Measurements from ENCODE around the gene ZNF614.
A peak's percentile ranks its signal among the peaks of the same experiment; 100 is the strongest.
"Not testable (repeated sequence)": the region's sequence is repeated elsewhere in the genome, so short reads cannot be mapped to it uniquely, and the experiment has no call there.

Gene ZNF614

DNA sequence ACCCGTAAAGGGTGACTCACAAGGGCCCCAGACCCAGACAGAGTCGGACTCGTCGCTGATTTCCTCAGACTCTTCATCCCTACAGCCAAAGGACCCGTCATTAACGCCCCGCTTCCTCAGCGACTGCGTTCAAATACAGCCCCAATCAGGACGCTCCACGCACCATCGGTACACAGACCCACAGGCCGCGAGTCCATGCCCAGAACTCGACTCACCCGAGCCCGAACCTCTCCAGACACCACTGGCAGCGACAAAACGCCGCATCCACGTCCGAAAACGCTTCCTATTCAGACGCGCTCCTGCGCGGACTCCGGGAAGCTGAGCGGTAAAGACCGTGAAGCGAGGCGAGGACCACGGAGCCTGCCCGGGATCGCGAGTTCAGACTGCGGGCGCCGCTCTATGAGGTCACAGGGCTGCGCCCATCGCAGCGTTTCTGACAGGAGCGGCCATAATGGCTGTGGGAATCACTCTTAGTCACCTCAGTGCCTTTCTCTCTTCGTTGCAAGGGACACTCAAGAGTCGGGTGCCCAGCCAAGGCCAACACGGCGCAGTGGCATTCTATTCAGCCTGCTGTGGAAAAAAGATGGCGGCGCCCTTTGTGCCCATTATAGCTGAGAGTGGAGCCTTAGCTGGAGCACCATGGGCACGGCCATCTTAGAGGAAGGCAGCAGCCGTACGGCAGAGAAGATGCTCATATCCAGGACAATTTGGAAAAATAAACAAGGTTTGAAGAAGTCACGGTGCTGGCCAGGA, at the start of gene ZNF614:
TSS of gene ZNF614 (minus strand) at position 353 of the 753 bp plus-strand sequence. CDS start 2,634 bp downstream, outside the sequence.
- peak; percentile 92 for DNase-seq (ENCODE audit: low read depth, low spot score)

DNA sequence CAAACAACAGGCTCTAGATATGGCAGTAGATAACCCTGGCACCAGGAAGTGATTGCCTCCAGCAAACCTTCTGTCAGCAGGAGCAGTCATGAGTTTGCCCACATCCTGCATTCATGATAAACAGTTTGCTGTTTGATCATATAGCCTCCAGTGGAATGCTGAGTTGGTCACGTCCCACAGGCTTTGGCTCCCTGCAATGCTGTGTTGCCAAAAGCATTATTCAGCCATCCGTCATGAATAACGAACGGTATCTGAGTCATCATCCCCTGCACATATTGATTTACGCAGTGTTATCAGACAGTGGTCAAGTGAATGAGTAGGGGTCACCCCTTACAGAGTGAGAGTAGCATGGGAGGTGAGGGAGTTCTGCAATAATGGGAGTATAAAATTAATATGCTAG, 42.3 kb upstream of the ZNF614 start:
- peak; percentile 15 for DNase-seq (ENCODE audit: low read depth, low spot score)

DNA sequence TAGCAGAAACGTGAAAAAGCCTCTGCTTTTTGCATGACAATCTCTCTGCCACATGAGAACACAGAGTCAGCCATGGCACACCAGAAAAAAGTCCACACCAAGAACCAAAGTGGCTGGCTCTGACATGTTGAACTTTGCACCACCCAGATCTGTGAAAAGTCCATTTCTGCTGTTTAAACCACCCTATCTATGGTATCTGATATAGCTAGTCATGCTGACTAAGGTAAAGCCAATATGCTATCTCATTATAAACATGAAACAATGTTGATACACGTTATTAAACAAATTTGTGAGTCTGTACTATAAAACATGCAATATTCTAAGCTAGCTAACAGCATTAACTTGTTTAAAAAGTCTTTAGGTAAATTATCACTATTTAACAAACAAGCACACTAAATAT, 41.5 kb upstream of the ZNF614 start:
- no peak for DNase-seq (ENCODE audit: low read depth, low spot score)

DNA sequence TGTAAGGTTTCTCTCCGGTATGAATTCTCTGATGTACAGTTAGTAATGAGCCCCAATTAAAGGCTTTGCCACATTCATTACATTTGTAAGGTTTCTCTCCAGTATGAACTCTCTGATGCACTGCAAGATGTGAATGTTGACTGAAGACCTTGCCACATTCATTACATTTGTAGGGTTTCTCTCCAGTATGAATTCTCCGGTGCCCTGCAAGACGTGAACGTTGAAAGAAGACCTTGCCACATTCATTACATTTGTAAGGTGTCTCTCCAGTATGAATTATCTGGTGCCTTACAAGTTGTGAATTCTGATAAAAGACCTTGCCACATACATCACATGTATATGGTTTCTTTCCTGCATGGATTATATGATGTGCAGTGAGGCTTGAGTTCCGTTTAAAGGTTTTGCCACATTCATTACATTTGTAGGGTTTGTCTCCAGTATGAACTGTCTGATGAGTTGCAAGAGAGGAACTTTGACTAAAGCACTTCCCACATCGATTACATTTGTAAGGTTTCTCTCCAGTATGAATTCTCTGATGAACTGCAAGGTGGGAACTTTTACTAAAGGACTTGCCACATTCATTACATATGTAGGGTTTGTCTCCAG, 38.2 kb upstream of the ZNF614 start:
- no peak for DNase-seq (ENCODE audit: low read depth, low spot score)

DNA sequence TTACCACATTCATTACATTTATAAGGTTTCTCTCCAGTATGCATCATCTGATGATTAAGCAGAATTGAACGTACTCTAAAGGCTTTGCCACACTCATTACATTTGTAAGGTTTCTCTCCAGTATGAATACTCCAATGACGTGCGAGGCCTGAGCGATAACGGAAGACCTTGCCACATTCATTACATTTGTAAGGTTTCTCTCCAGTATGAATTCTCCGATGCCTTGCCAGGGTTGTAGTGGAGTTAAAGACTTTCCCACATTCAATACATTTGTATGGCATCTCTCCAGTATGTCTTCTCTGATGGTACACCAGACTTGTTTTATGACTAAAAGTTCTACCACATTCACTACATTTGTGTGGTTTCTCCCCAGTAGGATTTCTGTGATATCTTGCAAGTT, 37.2 kb upstream of the ZNF614 start:
- DNase-seq (ENCODE audit: low read depth, low spot score) = no peak

DNA sequence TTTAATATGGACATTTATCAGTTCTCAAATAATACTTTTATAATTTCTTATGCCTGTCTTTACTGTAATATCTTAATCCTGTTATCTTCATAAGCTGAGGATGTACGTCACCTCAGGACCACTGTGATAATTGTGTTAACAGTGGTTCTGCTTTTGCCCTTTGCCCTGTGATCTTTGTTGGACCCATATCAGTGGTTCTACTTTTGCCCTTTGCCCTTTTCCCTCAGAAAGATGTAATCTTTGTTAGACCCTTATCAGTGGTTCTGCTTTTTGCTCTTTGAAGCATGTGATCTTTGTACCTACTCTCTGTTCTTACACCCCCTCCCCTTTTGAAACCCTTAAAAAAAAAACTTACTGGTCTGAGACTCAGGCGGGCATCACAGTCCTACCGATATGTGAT, 28.3 kb upstream of the ZNF614 start:
- DNase-seq (ENCODE audit: low read depth, low spot score) = not testable (repeated sequence)

DNA sequence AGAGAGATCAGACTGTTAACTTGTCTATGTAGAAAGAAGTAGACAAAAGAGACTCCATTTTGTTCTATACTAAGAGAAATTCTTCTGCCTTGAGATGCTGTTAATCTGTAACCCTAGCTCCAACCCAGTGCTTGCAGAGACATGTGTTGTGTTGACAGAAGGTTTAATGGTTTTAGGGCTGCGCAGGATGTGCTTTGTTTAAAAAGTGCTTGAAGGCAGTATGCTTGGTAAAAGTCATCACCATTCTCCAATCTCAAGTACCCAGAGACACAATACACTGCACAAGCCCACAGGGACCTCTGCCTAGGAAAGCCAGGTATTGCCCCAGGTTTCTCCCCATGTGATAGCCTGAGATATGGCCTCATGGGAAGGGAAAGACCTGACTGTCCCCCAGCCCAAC, 23.6 kb upstream of the ZNF614 start:
- peak; percentile 27 for DNase-seq (ENCODE audit: low read depth, low spot score)

DNA sequence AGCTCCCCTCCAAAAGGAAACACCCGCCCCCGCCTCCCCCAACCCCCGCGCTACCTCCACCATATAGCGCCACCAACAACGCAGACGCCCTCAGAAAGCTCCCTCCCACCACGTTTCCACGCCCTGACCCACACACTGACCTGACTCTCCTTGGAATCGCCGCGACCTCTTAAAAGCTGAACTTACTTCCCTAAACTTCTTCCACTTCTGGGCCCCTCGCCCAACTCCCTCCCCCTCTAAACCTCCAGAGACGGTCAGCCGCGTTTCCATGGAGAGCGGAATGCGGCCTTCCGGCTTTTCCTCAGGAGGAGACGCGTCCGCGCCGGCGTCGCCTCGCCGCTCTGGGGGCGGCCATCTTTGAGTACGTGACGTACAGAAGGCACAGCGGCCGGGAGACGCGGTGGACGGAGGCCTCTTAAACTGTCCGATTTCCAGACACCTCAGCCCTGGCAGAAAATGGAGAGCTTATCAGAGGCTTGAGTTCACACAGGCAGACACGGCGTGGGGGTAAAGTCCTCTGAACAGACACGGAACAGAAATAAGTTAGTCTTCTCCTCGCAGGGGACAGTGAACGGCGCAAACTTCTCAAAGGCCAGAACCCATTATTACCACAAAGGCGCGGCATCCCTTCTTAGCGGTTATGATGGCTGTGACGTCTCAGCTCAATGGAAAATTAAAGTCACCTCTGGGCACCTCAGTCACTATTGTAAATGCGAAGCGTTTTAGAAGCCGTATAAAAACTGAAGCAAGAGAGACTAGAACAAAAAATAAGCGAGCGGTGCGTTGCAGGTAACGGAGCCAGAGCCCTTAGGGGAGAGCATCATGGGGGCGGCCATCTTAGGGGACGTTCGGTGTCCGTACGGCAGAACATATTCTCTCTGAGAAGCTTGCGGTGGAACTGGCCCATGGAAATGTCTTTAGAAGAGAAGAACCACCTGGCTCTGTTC, 20.6 kb upstream of the ZNF614 start, which contains the start of gene ZNF432:
TSS of gene ZNF432 (minus strand) at position 284 of the 947 bp plus-strand sequence. CDS start 1,970 bp downstream, outside the sequence.
- peak; percentile 98 for DNase-seq (ENCODE audit: low read depth, low spot score)

DNA sequence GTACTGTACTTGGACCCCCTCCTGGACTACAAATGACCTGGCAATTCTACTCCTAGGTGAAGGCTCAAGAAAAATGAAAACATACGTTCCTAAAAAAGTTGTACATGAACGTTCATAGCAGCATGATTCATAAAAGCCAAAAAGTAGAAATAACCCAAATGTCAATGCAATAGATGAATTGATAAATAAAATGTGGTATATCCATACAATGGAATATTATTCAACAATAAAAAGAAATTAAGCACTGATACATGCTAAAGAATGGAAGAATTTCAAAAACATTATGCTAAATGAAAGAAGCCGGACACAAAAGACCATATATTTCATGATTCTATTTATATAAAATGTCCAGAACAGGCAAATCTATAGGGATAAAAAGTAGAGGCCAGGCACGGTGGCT, 11.0 kb upstream of the ZNF614 start:
- DNase-seq (ENCODE audit: low read depth, low spot score) = no peak

DNA sequence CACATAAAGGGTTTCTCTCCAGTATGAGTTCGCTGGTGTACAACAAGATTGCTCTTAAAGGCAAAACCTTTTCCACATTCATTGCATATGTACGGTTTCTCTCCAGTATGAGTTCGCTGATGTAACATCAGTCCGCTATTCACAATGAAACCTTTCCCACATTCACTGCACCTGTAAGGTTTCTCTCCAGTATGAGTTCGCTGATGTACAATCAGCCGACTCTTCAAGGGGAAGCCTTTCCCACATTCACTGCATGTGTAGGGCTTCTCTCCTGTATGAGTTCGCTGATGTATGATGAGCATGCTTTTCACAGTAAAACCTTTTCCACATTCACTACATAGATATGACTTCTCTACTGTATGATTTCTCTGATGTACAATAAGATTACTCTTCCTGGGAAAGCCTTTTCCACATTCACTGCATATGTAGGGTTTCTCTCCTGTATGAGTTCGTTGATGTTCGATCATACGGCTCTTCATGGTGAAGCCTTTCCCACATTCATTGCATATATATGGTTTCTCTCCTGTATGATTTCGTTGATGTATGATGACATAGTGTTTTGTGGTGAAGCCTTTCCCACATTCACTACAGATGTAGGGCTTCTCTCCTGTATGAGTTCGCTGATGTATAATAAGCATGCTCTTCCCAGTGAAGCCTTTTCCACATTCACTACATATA, 6.0 kb upstream of the ZNF614 start:
- DNase-seq (ENCODE audit: low read depth, low spot score) = no peak

DNA sequence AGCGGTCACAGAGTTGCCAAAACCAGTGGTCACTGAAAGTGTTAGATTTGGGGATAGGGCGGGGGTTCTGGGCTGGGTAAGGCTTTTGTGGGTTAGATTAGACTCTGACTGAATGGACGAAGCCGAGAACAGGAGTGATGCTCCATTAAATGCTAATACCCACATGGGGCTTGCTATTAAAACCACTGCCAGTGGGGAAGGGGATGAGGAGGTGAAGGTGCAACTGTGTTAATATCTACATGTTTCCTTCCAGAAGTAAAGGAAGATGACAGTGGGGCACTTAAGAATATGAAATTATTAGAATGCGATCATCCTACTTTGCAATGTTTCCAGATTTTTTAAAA, 573 bp upstream of the ZNF614 start:
- no peak for DNase-seq (ENCODE audit: low read depth, low spot score)

DNA sequence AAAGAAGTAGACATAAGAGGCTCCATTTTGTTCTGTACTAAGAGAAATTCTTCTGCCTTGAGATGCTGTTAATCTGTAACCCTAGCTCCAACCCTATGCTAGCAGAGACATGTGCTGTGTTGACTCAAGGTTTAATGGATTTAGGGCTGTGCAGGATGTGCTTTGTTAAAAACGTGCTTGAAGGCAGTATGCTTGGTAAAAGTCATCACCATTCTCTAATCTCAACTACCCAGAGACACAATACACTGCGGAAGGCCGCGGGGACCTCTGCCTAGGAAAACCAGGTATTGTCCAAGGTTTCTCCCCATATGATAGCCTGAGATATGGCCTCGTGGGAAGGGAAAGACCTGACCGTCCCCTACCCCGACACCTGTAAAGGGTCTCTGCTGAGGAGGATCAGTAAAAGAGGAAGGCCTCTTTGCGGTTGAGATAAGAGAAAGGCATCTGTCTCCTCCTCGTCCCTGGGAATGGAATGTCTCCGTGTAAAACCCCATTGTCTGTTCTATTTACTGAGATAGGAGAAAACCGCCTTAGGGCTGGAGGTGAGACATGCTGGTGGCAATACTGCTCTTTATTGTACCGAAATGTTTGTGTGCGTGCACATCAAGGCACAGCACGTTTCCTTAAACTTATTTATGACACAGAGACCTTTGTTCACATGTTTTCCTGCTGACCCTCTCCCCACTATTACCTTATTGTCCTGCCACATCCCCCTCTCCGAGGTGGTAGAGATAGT, 1.8 kb downstream of the ZNF614 start:
- DNase-seq (ENCODE audit: low read depth, low spot score) = peak; percentile 81

DNA sequence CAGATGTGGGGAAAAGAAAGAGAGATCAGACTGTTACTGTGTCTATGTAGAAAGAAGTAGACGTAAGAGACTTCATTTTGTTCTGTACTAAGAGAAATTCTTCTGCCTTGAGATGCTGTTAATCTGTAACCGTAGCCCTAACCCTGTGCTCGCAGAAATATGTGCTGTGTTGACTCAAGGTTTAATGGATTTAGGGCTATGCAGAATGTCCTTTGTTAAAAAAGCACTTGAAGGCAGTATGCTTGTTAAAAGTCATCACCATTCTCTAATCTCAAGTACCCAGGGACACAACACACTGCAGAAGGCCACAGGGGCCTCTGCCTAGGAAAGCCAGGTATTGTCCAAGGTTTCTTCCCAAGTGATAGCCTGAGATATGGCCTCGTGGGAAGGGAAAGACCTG, 3.7 kb downstream of the ZNF614 start:
- DNase-seq (ENCODE audit: low read depth, low spot score) = not testable (repeated sequence)

DNA sequence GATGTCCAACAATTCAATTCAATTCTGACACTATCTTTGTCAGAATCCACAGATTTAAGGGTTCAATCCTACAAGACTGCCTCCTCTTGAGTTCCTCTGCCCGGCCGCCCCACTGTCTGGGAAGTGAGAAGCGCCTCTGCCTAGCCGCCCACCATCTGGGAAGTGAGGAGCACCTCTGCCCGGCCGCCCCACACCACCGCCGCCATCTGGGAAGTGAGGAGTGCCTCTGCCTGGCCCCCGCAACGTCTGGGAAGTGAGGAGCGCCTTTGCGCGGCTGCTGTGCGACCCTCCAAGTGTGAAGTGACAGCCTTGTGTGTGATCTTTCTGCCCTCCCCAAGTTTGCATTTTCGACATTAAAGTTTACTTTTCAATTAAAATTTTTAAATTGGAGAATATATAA, 6.0 kb downstream of the ZNF614 start:
- no peak for DNase-seq (ENCODE audit: low read depth, low spot score)

DNA sequence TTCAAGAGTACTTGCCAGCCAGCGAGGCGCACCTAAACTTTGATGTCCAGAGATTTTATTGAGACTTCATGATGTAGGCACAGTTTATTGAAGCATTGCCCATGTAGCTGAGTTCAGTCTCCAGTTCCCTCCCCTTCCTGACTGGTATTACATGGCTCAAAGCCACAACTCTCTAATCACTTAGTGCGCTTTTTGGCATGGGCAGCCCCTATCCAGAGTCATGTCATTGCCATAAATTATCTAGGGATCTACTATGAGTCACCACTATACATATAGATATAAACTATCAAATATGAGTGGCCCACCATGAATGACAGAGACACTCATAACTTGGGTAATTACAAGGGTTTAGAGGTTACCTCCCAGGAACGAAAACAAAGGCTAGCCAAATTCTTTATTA, 7.7 kb downstream of the ZNF614 start:
- DNase-seq (ENCODE audit: low read depth, low spot score) = no peak

DNA sequence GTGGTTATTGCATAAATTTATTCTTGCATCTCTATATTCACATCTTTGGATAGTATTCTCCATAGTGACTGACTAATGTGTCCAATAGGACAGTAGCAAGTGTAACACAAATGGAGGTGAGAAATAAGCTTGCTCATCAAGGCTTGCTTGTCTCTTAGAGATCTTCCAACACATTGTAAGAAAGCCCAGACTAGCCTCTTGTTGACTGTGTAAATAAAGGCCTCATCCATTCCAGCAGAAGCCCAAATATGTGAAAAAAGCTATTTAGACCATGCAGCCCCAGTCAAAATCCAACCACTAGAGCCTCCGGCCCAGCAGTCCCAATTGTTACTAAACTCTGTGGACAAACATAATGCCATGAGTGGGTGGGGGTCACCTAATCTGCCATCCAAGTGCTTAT, 17.5 kb downstream of the ZNF614 start:
- no peak for DNase-seq (ENCODE audit: low read depth, low spot score)

DNA sequence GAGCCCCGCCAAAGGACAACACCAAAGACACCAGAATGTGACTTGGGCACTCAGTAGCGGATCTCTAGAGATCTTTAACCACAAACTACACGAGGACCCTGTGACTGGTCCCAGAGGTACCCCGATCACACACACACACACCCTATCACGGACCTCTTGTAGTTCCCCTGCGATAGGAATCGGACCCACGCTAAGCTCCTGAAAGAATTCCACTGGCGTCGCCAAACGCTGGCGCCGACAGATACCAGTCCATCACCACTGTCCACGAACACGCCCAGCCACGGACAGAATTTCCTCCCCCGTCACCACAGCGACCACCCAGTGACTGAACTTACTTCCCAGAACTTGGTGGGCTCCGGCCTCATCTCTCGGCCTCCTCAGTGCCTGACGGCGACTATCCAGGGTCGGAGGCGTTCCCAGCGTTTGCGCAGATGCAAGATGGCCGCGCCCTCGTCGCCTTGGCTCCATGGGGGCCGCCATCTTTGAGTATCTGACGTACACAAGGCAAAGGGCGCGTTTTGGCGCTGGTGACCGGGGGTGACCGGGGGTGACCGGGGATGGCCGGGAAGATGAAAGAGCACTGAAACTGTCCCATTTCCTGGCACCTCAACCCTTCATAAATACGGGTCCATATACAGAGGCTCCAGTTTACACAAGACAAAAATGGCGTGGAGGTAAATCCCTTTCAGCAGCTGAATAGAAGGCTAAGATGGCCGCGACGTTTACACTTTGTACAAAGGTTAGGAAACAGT, 20.2 kb downstream of the ZNF614 start, which contains the start of gene ZNF615:
TSS of gene ZNF615 (minus strand) at position 406 of the 752 bp plus-strand sequence. CDS start 4,500 bp downstream, outside the sequence.
- DNase-seq (ENCODE audit: low read depth, low spot score) = peak; percentile 90

DNA sequence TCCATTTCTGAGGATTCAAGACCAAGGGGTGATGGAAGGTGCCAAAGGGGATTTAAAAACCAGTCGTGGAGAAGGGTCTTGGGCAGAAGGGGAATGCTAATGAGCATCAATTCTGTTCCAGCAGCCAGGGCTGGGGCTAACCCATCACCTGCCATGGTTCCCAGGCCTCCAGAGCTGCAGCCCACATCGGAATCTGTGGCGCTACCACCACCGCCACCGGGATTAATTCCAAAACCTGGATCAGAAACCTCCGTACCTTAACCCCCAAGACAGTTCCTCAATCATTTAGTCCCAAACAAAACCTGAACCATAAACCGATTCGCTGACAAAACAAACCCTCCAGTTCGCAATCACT, 20.8 kb downstream of the ZNF614 start:
- peak; percentile 57 for DNase-seq (ENCODE audit: low read depth, low spot score)

DNA sequence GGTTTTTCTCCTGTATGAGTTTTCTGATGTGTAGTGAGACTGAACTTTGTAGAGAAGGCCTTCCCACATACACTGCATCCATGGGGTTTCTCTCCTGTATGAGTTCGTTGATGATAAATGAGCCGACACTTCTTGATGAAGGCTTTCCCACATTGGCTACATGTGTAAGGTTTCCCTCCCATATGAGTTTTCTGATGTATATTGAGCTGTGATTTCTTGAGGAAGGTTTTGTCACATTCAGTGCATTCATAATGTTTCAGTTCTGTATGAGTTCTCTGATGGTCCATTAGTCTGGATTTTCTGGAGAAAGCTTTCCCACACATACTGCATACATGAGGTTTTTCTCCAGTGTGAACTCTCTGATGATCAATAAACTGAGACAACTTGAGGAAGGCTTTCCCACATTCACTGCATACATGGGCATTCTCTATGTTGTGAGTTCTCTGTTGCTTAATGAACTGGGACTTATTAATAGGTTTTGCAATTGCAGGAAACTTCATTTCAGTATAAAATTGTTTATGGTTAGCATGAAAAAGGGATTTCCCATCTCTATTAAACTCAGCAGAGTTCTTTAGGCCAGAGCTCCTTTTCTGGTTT, 34.0 kb downstream of the ZNF614 start:
- DNase-seq (ENCODE audit: low read depth, low spot score) = no peak

DNA sequence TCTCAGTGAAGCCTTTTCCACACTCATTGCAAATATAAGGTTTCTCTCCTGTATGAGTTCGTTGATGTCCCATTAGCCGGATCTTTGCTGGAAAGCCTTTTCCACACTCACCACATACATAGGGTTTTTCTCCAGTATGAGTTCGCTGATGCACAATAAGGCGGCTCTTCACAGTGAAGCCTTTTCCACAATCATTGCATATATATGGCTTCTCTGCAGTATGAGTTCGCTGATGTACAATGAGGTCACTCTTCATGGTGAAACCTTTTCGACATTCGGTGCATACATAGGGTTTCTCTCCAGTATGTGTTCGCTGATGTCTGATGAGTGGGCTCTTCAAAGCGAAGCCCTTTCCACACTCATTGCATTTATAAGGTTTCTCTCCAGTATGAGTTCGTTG, 34.8 kb downstream of the ZNF614 start:
- DNase-seq (ENCODE audit: low read depth, low spot score) = no peak
